K562 (cell line): Measurements from ENCODE around the gene DLGAP1. TPM values are rescaled to one million over a fixed set of nuclear protein-coding genes. Genes with fewer than 3 reads are reported as not detected.

ENCODE experiments used
- ARID3A ChIP-seq: IDR thresholded peaks from 2 replicates; pipeline ENCODE4 v1.6.1; 2012; ENCODE audit warnings: low read depth, low read length, improper control_type of control experiment, borderline replicate concordance
- CXXC5 ChIP-seq: fragments of 250-450 bp; sonication (Bioruptor Pico); IDR thresholded peaks from 2 replicates; pipeline ENCODE4 v1.8.0; 2022; ENCODE audit warnings: inconsistent platforms, mild to moderate bottlenecking, moderate library complexity
- ELF1 ChIP-seq: fragments of 200-800 bp; sonication (Bioruptor generic); IDR thresholded peaks from 2 replicates; pipeline ENCODE4 v1.6.1; 2016; ENCODE audit warnings: missing genetic modification characterization, missing compliant biosample characterization
- EZH2 ChIP-seq: IDR thresholded peaks from 2 replicates; pipeline ENCODE4 v1.6.1; 2012; ENCODE audit warnings: low read depth, mild to moderate bottlenecking, inconsistent platforms, low read length, borderline replicate concordance
- GTF2F1 ChIP-seq: IDR thresholded peaks from 2 replicates; pipeline ENCODE4 v1.6.1; 2011; ENCODE audit warnings: low read depth, low read length, improper control_type of control experiment
- HNRNPH1 ChIP-seq: fragments of 200-400 bp; formaldehyde crosslinking; optimal IDR thresholded peaks from 2 replicates; pipeline ENCODE3; 2017; ENCODE audit warnings: low read depth, mild to moderate bottlenecking, low read length, moderate library complexity
- MAZ ChIP-seq, 2 experiments: fragments of 450-650 bp in 1 of 2; sonication (generic) in 1 of 2; formaldehyde crosslinking; IDR thresholded peaks in 1 of 2; conservative IDR thresholded peaks in 1 of 2; 2 replicates each; pipeline versions ENCODE4 v1.4.0 to v1.5.0; 2020; ENCODE audit warnings: mild to moderate bottlenecking in 1 of 2, missing genetic modification reagents in 1 of 2
- NCOA4 ChIP-seq: fragments of 450-650 bp; IDR thresholded peaks from 2 replicates; pipeline ENCODE4 v1.6.1; 2018; ENCODE audit warnings: mild to moderate bottlenecking; ENCODE audit not compliant: partially characterized antibody
- RBM34 ChIP-seq: fragments of 200-400 bp; formaldehyde crosslinking; IDR thresholded peaks from 2 replicates; pipeline ENCODE4 v1.6.1; 2018; ENCODE audit warnings: low read length, borderline replicate concordance; ENCODE audit not compliant: insufficient read depth
- STAG1 ChIP-seq: sonication (generic); formaldehyde crosslinking; IDR thresholded peaks from 2 replicates; pipeline ENCODE4 v1.5.0; 2020; ENCODE audit warnings: missing genetic modification reagents, borderline replicate concordance
- TFE3 ChIP-seq: fragments of 450-650 bp; formaldehyde crosslinking; IDR thresholded peaks from 2 replicates; pipeline ENCODE4 v1.4.0; 2020; ENCODE audit warnings: mild to moderate bottlenecking, mixed read lengths
- ZBED1 ChIP-seq: IDR thresholded peaks from 2 replicates; pipeline ENCODE4 v1.6.1; 2014
- ZNF263 ChIP-seq: sonication (generic); formaldehyde crosslinking; IDR thresholded peaks from 2 replicates; pipeline ENCODE4 v1.8.0; 2022; ENCODE audit warnings: mild to moderate bottlenecking, missing genetic modification reagents, borderline replicate concordance
- ZNF274 ChIP-seq: IDR thresholded peaks from 2 replicates; pipeline ENCODE4 v1.6.1; 2011; ENCODE audit warnings: low read depth, mild to moderate bottlenecking, low read length, moderate library complexity, borderline replicate concordance
- ZNF436 ChIP-seq: fragments of 250-450, 450-650 bp; sonication (Bioruptor Pico); formaldehyde crosslinking; IDR thresholded peaks from 2 replicates; pipeline ENCODE4 v1.7.0; 2020; ENCODE audit warnings: mild to moderate bottlenecking
- ZNF444 ChIP-seq: fragments of 250-450 bp; sonication (Bioruptor Pico); IDR thresholded peaks from 2 replicates; pipeline ENCODE4 v1.4.0; 2020; ENCODE audit warnings: mild to moderate bottlenecking, moderate library complexity
- ZNF449 ChIP-seq: fragments of 250-450 bp; sonication (Bioruptor Pico); IDR thresholded peaks from 2 replicates; pipeline ENCODE4 v1.8.0; 2022; ENCODE audit warnings: moderate library complexity, mild to moderate bottlenecking, inconsistent platforms
- ZNF655 ChIP-seq: fragments of 250-450 bp; sonication (Bioruptor Pico); IDR thresholded peaks from 2 replicates; pipeline ENCODE4 v1.5.0; 2021
- polyA plus RNA-seq, 8 experiments: library from polyadenylated mRNA; depleted of rRNA in 4 of 8; stranded (reverse) in 5 of 8; unstranded in 3 of 8; fragments of >200 nt; fragmentation: Nextera tagmentation in 2 of 8; fragmentation: Illumina TruSeq in 1 of 8; extraction: Ambion mirVana in 2 of 8; extraction: Trizol in 1 of 8; gene quantifications; 2 replicates each; pipeline versions ENCODE4 v1.2.1 to v1.2.3, GENCODE V29; 2011 to 2014; ENCODE audit warnings: inconsistent platforms in 1 of 8, missing spikeins in 1 of 8
- total RNA-seq, 7 experiments: library from RNA; depleted of rRNA in 6 of 7; stranded (reverse); fragments of >200 nt in 6 of 7; fragmentation: Illumina TruSeq in 2 of 7; extraction: Trizol in 2 of 7; gene quantifications; 2 replicates each; pipeline versions ENCODE4 v1.2.1 to v1.2.3, GENCODE V29; 2011 to 2021; ENCODE audit warnings: low replicate concordance in 1 of 7
- TF ChIP-seq, protein P1 (sequence below): fragments of 450-650 bp; formaldehyde crosslinking; IDR thresholded peaks from 2 replicates; pipeline ENCODE4 v1.4.0; 2020; ENCODE audit warnings: mild to moderate bottlenecking, moderate library complexity

The DLGAP1 gene
- total and polyA plus RNA-seq, 9 of the 15 experiments (the other 6 are each of a cell fraction or from before 2014, with no cell fraction given) = 0.04 to 0.22 (median 0.08) TPM

DNA sequence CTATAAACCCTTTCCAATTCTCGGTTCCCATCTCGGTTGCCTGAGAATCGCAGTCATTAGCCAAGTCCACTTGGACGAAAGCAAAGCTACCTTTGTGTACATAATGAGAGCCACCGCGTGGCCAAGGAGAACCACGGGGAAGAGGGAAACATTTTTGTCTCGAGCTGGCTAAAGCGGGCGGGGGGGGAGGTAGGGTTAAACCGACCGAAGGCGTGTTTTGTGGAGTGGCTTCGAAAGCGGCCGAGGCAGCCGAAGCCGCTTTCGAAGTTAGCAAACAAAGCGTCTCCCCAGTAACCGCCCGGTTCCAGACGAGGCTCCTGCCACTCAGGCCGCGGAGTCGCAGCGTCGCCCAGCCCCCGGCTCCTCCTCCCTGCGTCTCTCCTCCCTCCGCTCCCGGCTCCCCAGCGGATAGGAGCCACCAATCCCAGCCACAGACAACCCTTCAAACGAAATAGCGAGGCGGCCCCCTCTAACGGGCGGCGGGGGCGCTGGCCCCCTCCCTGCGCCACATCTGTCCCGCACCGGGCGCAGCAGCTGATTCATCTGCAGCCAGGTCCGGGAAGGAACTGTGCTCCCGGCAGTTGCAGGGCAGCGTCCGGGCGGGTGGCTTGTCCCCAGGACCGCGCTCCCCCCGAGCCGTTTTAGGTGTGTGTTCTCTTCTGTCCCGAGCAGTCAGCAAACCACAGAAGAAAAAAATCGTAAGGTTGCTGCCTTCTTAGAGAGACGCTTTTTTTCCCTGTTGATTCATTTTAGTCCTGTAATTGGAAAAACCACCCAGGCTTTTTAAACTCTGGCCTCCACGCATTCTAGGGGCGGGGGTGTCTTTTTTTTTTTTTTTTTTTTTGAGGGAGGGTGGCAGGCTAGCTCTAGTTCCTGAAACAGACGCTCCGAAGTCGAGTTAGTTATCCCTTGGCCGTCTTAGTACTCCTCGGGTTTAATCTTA lies 1006.9 kb downstream of the DLGAP1 start (continued):
- TF ChIP-seq ZNF444 (CRISPR knock-in tag) = no peak
- TF ChIP-seq GTF2F1 = peak; percentile 88; the same call in 1 of the 2 replicates
- no peak for TF ChIP-seq NCOA4
- TF ChIP-seq ZNF436 (CRISPR knock-in tag) = peak; percentile 36; the same call in 1 of the 2 replicates
- no peak for TF ChIP-seq RBM34
- TF ChIP-seq, protein P1, sequence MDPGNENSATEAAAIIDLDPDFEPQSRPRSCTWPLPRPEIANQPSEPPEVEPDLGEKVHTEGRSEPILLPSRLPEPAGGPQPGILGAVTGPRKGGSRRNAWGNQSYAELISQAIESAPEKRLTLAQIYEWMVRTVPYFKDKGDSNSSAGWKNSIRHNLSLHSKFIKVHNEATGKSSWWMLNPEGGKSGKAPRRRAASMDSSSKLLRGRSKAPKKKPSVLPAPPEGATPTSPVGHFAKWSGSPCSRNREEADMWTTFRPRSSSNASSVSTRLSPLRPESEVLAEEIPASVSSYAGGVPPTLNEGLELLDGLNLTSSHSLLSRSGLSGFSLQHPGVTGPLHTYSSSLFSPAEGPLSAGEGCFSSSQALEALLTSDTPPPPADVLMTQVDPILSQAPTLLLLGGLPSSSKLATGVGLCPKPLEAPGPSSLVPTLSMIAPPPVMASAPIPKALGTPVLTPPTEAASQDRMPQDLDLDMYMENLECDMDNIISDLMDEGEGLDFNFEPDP (CRISPR knock-in tag) = no peak
- TF ChIP-seq HNRNPH1 = no peak
- peak; percentile 99 to 100 for TF ChIP-seq MAZ (CRISPR knock-in tag; conservative IDR thresholded peaks at IDR 0.05 in 1 of 2, IDR thresholded peaks at IDR 0.05 in 1 of 2)
- TF ChIP-seq TFE3 (CRISPR knock-in tag) = no peak
- peak; percentile 65; the same call in 1 of the 2 replicates for TF ChIP-seq ZBED1
- peak; percentile 99 for TF ChIP-seq CXXC5
- no peak for TF ChIP-seq STAG1 (CRISPR knock-in tag)
- no peak for TF ChIP-seq ZNF449
- TF ChIP-seq ZNF655 (CRISPR knock-in tag) = 0 out of 2 replicates have a peak, but pooled peaks have one; percentile 35
- peak; percentile 77; the same call in 1 of the 2 replicates for TF ChIP-seq ARID3A
- peak; percentile 95 for TF ChIP-seq ZNF263
- no peak for TF ChIP-seq EZH2
- no peak for TF ChIP-seq ZNF274
- no peak for TF ChIP-seq ELF1
